HG02571 (cell line): ENCODE data around the gene GGTLC1.
"Not testable (repeated sequence)": the region's sequence is repeated elsewhere in the genome, so short reads cannot be mapped to it uniquely, and the experiment has no call there.

Experiments
- ATAC-seq: cut with Tn5 transposase; IDR thresholded peaks from one replicate; pipeline ENCODE4 v1.9.1; 2021; ENCODE audit warnings: mild to moderate bottlenecking, moderate library complexity; ENCODE audit not compliant: unreplicated experiment

Gene GGTLC1

DNA sequence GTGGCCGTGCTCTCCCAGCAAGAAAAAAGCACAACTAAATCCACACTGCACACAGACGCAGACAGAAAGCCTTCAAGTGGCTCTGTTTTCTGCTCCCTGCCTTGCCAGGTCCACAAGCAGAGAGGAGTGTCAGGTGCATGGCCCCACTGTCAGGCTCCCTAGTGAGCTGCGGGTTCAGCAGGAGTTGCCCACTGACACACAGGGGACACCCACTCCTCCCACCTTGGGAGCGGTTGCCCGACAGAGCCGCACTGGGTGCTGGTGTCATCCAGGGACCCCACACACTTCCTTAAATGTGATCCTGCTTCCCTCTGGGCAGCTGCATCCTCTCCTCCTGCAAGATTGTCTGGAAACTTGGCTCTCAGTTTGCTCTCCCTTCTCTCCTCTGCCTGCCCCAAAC is 6.7 kb upstream of the GGTLC1 start:
- not testable (repeated sequence) for ATAC-seq

DNA sequence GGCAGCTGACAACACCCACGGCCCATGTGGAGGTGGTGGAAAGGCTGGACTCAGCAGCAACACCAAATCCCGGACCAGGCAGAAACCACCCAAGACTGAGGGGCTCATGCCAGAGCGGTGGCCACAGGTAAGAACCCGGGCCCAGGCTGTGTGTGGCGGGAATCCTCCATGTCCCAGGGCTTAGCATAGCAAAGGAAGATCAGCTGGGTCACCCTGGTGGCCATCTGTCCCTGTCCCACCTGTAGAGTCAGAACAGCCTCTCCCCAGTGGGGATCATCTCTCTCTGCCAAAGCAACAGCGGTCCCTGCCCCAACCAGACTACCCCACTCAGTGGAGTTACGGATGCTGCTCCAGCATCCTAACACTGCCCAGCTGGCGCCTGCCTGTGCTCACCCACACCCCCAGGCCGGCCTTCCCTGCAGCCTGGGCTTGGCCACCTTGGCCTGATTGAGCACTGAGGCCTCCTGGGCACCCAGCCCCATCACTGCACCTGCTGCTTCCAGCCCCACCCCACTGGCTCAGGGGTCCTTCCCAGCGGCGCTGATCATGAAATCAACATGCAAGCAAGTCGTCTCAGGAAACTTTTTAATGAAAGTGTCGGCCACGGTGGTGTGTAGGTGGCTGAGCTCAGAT is 5.5 kb upstream of the GGTLC1 start:
- ATAC-seq: not testable (repeated sequence)

DNA sequence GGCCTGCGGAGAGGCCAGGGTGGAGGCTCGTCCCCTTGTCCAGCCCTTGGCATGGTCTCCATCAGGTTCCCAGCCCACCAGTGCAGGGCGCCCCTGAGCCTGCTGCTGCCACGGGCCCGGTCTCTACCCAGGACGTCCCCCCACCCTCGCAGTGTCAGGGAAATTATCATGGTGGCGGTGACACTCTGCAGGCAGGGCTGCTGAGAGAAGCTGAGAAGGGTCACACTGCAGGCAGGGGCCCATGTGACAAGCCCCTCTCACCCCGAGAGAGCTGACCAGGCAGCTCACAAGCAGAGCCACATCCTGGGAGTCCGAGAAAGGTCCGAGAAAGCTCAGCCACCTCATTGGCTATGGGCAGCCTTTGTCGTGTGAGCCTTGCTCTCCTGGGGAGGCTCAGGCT is 4.9 kb upstream of the GGTLC1 start:
- ATAC-seq: not testable (repeated sequence)

DNA sequence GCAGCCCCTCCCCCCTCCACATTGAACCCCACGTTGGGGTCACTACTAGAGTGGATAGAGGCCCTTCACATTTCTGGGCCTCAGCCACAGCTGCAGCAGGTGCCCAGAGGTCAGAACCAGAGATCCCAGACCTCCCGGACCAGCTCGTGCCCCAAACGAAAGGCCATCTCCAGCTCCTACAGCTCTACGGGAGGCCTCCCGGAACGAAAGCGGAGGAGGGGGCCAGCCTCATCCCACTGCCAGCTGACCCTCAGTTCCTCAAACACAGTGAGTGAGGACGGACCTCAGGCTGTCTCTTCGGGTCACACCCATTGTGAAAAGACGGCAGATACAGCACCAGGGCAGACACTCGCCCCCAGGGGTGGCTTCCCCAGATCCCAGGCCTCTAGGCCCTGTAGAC is 1.7 kb upstream of the GGTLC1 start:
- not testable (repeated sequence) for ATAC-seq

DNA sequence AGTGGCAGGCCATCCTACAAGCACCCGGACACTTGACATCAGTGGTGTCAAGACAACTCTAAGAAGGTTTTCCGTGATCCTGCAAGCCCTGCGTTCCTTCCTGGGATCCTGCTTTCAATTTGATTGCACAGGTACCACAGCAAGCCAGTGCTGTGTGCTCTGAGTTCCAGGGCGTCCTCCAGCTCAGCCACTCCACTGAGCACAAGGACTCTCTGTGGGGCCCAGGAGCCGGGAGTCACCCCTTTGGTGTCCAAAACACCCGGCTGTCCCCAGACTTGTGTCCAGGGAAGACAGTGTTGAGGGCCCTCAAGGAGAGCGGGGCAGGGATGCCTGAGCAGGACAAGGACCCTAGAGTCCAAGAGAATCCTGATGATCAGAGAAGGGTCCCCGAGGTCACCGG is 387 bp upstream of the GGTLC1 start:
- ATAC-seq: not testable (repeated sequence)

DNA sequence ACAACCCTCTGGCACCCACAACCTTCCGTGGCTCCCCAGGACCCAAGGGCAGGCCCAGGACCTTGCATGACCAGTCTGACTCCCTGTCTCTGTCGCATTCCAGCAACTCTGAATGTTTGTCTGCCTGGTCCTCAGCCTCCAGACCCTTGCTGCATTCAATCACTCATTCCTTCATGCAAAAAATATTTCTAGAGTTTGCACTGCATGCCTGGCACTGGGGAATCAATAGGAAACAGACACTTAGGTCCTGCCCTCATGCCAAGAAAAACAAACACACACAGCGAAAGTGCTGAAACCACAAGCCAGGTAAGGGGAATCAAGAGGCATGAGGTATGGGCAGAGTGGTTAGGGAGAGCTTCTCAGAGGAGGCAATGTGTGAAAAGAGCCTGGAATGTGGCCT is 1.9 kb downstream of the GGTLC1 start:
- not testable (repeated sequence) for ATAC-seq

DNA sequence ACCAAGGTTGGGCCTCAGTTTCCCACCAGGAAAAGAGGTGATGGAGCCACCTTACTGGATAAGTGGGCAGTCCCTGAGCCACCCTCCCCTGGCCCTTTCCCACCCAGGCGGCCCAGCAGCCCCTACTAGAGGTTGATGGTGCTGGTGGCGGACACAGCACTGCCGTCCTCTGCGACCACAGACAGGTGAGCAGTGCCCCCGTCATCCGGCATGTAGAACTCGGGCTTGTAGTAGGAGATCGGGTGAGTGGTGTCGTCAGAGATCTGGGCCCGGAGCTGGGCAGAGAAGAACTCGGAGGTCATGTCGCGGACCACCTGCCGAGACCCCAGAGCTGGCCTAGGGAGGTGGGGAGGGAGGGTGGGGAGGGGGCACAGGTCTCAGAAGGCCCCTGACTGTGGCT is 2.3 kb downstream of the GGTLC1 start:
- ATAC-seq: not testable (repeated sequence)

DNA sequence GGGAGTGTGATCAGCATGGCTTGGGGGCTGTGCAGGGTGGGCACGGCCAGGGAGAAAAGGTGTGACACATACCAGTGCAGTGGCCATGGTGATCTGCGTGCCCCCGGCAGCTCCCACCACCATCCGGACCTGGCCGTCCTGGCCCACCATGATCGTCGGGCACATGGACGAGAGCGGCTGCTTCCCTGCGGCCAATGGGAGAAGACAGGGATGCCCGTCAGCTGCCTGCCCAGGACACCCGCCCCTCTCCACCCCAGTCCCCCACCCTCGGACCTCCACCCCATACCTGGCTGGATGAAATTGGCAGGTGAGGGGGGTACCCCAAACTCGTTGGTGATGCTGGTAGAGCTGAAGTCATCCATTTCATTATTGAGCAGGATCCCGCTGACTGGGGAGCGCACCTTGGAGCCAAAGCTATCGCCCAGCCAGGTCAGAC is 2.8 kb downstream of the GGTLC1 start:
- ATAC-seq: not testable (repeated sequence)

DNA sequence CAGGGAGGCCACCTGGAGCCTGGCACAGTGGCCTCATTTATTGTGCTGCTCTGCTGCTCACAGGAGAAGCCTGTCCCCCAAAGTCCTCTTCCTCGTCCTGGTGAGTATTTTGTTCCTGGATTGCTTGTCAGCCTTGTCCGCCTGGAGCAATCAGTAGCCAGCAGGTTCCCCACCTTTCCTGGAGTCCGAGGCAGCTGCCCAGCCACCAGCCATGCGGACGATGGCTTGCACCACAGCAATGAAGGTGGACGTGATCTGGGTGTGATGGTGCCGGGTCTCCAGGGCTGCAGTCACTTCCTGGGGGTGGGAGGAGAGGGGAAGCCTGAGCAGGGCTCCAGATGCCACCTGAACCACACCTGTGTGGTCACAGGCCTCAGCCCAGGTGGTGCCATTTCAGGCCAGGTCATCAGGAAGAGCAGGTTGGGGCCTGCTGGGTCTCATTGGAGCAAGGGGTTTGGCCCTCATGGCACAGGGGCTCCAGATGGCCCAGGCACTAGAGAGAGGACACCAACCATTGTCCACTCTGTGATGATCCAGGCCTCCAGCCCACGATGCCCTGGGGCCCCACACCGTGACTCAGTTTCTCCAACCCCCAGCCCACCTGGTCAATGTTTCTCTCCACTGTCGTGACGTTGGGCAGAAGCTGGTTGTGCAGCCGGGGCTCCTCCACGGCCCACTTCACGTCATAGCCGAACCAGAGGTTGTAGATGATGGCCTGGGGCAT is 3.4 kb downstream of the GGTLC1 start:
- ATAC-seq: not testable (repeated sequence)

DNA sequence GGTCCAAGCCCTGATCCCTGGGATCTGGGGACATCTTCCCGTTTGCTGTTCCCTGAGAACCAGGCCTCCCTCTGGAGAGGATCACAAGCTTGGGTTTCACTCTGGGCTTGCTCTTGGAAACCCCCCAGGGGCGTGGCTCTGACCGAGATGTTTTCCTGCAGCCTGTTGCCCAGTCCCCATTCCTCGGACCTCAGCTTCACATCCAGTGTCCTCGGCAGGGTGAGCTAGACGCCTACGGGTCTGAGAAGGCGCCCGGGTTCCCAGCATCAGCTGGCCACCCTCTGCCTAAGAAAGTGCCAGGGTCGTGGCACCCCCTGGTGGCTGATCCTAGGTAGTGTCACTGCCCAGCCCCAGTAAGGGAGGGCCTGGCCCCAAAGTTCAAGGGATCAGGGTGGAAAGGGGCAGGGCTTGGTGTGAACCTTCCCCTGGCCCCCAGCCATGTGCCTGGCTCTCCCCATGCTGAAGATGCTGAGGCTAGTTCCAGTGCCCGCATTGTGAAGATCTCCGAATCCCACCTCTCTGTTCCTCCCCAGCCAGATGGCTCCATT is 4.0 kb downstream of the GGTLC1 start:
- ATAC-seq: not testable (repeated sequence)

DNA sequence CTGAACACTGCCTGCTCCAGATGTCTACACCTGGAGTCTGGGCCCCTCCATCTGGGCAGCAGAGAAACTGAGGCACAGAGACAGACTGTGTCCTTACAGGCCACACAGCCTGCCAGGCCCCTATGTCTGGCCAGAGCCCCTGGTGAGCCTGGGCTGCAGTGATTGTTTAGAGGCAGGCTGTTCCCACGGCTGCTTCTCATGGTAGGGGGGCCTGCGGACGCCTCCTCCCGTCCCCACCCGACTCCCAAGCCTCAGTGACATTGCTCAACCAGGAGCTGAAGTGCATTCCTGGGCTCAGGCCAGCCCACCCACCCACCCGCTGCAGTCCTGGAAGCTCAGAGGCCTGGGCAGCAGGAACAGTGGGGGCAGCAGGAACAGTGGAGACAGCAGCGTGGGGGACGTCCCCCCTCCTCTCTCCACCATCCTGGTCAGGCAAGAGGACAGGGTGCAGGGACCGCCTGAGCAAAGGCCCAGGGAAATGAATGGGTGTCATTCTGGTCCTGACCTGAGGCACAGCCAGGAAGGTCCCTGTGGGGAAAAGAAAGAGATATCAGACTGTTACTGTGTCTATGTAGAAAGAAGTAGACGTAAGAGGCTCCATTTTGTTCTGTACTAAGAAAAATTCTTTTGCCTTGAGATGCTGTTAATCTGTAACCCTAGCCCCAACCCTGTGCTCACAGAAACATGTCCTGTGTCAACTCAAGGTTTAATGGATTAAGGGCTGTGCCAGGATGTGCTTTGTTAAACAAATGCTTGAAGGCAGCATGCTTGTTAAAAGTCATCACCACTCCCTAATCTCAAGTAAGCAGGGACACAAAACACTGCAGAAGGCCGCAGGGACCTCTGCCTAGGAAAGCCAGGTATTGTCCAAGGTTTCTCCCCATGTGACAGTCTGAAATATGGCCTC is 6.2 kb downstream of the GGTLC1 start:
- not testable (repeated sequence) for ATAC-seq

DNA sequence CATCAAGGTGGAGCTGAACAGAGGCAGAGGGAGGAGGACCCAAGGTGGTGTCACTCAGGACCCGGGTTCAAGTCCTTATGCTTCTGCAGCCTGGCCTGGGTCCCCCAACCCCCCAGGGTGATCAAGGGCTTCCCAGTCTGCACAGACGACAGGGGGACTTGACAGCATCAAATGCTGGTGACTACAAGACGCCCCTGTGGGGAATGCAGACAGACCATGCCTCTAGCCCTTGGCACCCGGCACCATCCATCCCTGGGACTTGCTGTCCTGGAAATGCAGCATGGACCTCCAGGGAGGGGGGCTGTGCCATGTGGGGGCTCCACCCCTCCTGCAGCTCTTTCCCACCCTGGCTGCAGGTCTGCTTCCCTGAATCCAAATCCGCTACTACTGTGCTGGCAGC is 7.1 kb downstream of the GGTLC1 start:
- ATAC-seq: not testable (repeated sequence)

DNA sequence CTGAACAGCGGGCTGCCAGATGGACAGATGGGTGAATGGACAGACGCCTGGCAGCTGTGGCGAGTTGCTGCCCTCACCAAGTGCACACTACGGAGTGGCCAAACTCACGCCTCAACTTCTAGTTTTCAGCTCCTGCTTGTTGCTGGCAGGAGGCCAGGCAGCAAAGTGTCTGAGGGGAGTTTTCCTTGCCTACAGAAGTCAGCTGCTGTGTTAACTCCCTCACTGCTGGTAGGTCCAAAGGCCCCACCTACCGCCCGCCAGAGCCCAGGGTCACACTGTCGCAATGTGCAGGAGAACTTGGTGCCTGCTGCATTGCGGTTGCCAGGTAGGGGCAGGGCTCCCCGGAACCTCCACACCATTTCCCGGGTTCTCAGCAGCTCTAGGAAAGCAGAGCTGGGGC is 7.6 kb downstream of the GGTLC1 start:
- not testable (repeated sequence) for ATAC-seq

DNA sequence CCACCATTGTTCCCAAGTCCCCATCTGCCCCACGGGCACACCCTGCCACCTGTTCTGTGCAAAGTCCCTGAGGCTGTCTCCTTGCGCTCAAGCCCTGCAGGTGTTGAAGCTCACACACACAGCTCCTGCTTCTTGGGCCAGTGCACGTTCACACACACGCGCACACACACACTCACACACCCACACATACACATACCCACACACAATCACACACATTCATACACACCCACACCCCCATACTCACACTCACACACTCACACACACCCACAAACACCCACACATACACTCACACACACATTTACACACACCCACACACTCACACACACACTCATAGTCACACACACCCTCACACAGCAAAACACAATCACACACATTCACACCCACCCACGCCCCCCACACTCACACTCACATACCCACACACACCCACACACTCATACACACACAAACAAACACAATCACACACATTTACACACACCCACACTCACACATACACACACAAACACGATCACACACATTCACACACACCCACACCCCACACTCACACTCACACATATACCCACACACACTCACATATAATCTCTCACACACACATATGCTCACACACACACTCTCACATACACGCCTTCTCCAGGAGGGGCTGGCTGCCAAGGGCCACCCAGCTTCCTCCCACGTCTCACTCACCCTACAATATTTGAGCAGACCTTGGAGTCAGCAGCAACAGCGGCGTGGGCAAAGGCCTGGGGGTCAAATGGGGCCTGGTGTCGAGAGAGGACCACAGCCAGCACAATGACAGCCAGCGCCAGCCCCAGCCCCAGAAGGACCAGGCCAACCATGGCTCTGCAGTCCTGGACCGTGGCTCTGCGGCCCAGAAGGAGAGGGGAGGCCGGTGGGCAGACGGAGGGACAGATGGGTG is 8.4 kb downstream of the GGTLC1 start:
- ATAC-seq: not testable (repeated sequence)

DNA sequence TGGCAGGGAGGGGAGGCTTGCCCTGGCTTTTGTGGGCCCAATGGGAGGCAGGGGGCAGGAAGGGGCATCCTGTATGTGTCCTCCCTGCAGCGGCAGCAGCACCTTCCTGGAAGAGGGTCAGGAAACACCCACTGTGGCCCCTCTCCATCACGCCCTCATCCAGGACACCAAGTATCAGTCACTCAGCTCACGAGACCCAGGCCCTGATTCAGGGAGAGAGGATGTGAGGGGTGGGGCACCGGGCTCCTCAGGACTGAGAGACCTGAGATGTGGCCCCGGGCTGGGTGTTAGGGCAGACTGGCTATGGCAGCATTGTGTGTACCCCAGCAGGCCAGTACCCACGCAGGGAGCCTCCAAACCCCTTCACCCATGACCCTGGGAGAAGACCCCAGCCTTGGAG is 9.2 kb downstream of the GGTLC1 start:
- ATAC-seq: not testable (repeated sequence)

DNA sequence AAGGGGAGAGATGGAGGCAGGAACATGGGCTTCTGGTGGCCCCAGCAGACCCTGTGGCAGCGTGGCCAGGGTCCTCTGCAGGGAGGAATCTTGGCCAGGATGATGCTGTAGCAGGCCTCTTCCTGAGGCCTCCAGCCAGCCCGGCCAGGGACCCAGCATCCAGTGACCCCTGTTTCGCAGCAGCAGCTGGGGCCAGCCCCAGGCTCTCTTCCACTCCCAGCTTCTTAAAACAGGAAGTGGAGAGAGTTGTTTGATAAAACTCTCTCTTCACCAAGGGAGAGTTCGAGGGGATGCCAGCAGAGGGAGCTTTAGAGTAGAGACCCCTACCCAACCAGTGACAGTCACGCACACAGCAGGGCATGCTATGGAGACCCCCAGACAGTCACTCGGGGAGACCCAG is 10.1 kb downstream of the GGTLC1 start:
- ATAC-seq: not testable (repeated sequence)

DNA sequence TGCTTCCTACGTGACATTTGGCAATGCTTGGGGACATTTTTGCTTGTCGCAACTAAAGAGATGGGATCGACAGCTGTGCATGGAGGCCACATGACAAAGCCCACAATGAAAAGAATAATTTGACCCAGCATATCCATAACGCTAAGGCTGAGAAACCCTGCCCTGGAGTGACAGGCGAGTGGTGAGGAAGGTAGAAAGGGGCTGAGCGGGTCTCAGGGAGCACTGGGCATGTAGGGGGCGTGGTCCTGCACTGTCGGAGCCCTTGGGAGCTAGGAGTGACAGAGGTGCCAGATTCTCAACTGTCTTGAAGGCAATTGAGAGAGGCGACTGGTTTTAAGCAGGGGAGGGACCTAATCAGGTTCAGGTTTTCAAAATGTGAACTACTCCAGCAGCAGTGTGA is 13.6 kb downstream of the GGTLC1 start:
- ATAC-seq: no peak

DNA sequence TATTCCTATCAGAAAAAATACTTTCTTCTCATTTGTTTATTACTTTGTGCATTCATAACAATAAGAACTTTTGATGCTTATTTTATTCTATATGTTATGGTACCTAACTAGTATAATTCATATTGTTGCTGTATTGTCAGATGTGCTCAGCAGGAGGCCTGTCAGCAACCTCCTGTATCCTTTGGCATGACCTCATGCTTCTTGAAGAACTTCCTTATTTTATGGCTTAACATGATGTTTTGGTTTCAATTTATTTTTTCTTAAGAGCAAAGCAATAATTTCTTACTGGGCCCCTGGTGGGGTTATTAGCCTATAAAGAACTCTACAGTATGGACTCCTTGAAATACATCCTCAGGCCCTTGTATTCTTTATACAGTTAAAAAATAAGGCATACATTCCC is 17.3 kb downstream of the GGTLC1 start:
- no peak for ATAC-seq

DNA sequence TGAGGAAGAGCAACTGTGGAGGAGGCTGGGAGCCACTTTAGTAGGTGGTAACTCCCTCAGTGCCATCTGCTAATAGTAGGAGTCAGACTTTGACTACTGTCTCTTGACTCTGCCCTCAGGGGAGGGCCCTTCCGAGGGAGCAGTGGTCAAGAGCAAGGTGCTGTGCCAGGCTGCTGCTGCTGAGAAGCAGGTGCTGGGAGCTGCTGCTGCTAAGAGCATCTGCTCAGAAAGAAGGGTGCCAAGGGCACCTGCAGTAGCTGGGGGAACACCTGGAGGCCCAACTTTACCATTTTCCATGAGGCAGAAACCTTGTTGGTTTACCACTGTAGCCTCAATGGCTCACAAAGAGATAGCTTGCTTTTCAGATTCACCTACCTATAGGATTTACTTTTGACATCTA is 18.5 kb downstream of the GGTLC1 start:
- ATAC-seq: no peak

DNA sequence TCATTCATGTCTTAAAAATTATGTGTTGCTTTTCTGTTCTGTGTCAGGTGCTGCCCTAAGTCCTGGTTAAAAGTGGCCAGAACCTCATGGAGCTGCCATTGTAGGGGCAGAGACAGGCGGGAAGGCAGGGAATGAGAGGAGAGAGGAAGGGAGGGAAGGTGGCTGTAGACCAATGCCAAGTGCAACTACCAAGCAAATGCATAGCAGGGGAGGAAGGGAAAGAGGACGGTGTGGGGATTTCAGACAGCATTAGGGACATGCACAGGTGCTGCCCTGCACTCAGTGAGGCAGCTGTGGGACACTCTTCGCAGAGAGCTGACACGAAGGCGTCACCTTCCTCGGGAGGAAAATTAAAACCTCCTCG is 21.0 kb downstream of the GGTLC1 start:
- no peak for ATAC-seq
